ENCODE measurements around the gene MAP6. TPM values are rescaled to one million over a fixed set of nuclear protein-coding genes. Genes with fewer than 3 reads are reported as not detected.

The MAP6 gene
- total RNA-seq, 1 experiment from 2014 or later = 0.79 TPM

GRCh38 chr11:75582895-75583717 is 85.7 kb downstream of the MAP6 start:
- H3K27me3 ChIP-seq = no peaks in the 10 kb centered on the region

GRCh38 chr11:75582506-75582894 is 86.3 kb downstream of the MAP6 start:
- Histone ChIP-seq H3K9me3 (replicated peaks) (no peaks in the 10 kb centered on the region), H3K36me3 (no peaks in the 10 kb centered on the region), H3K4me3 (peak overlapping the region; percentile 66), H3K4me1 (no peaks in the 10 kb centered on the region), H3K27ac (no peak overlapping the region), H3K27me3 (no peaks in the 10 kb centered on the region)
- DNase-seq = no peak

More at GRCh38 chr11:75582895-75583717, 85.7 kb downstream of the MAP6 start:
- peak; percentile 56 to 62 for DNase-seq
- Histone ChIP-seq H3K9me3 (replicated peaks) (no peaks in the 10 kb centered on the region), H3K36me3 (no peaks in the 10 kb centered on the region), H3K4me1 (no peaks in the 10 kb centered on the region), H3K4me3 (peak overlapping the region; percentile 66), H3K27ac (peak overlapping the region; percentile 72)

DNA sequence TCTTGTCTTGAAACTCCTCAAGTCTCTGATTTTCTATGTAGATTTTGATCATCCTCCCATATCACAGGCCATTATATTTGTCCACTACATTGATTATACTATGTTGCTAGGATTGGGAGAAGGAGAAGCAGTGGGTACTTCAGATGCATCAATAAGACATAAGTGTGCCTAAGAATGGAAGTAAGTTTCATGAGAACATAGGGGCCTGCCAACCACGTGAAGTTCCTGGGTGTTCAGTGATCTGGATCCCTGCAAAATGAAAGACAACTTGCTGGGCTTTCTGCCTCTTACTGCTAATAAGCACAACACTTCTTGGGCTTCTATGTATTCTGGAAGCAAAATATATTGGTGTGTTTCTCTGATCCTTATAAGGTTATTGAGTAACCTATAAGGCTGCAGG is 89.0 kb downstream of the MAP6 start:
- H3K27me3 ChIP-seq = no peaks in the 10 kb centered on the region
- H3K9me3 ChIP-seq (replicated peaks) = no peaks in the 10 kb centered on the region
- no peaks in the 10 kb centered on the region for H3K4me1 ChIP-seq
- no peak overlapping the region for H3K4me3 ChIP-seq
- no peak overlapping the region for H3K27ac ChIP-seq
- DNase-seq = no peak
- no peaks in the 10 kb centered on the region for H3K36me3 ChIP-seq

DNA sequence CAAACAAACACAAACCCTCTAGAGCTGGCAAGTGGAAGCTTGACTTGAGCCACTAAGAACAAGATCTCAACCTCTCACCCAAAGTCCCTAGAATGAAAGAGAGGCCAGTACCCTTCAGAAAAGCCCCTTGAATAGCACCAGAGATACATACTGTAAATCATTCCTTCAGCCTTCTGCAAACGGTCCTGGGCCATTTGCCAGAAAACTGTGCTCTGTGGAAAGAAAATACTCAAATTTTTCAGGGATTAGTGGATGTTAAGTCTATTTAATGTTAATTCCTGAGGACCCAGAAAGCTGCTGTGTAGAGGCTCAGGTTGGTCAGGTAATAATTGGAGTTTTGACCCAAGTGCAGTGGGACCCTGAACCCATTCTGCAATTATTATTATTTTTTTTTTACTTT is 89.9 kb downstream of the MAP6 start:
- no peak overlapping the region for H3K4me3 ChIP-seq
- H3K4me1 ChIP-seq = no peaks in the 10 kb centered on the region
- DNase-seq = no peak

GRCh38 chr11:75577207-75577606 is 91.6 kb downstream of the MAP6 start:
- peaks cover 8% of the 10 kb centered on the region; the same call in 1 of the 2 replicates for H3K36me3 ChIP-seq
- no peaks in the 10 kb centered on the region for H3K27me3 ChIP-seq
- peak in 1 of 2 experiments; percentile 27 for DNase-seq
- no peak overlapping the region for H3K4me3 ChIP-seq
- H3K4me1 ChIP-seq = no peaks in the 10 kb centered on the region
- H3K9me3 ChIP-seq (replicated peaks) = no peaks in the 10 kb centered on the region
- no peak overlapping the region for H3K27ac ChIP-seq

More for the DNA sequence above, 89.9 kb downstream of the MAP6 start:
- Histone ChIP-seq H3K27me3 (no peaks in the 10 kb centered on the region), H3K36me3 (no peaks in the 10 kb centered on the region), H3K9me3 (replicated peaks) (no peaks in the 10 kb centered on the region), H3K27ac (no peak overlapping the region)

DNA sequence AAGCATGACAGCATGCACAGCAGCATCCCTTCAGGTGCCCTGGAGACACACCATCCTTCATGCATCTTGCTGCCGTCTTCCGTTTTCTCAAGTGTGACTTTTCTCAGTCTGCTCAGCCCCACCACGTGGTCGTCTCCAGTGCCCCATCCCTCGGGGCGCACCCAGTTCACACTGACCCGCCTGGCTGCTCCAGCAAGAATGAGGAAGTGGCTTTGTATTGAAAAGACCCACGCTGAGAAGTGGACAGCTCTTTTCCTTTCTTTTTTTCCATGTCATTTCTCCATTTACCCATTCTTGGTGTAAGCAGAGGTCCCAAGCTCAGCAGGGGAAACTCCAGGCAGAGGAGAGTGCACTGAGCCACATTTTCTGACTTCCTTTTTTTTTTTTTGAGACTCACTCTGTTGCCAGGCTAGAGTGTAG is 92.3 kb downstream of the MAP6 start:
- H3K36me3 ChIP-seq = peaks cover 10% of the 10 kb centered on the region
- no peak overlapping the region for H3K27ac ChIP-seq
- H3K4me3 ChIP-seq = no peak overlapping the region
- H3K9me3 ChIP-seq (replicated peaks) = no peaks in the 10 kb centered on the region
- H3K4me1 ChIP-seq = no peaks in the 10 kb centered on the region
- H3K27me3 ChIP-seq = no peaks in the 10 kb centered on the region
- DNase-seq = no peak

GRCh38 chr11:75576017-75576416 is 92.8 kb downstream of the MAP6 start:
- peaks cover 15% of the 10 kb centered on the region for H3K36me3 ChIP-seq
- no peak for DNase-seq
- no peaks in the 10 kb centered on the region for H3K4me1 ChIP-seq
- no peaks in the 10 kb centered on the region for H3K9me3 ChIP-seq (replicated peaks)
- no peak overlapping the region for H3K4me3 ChIP-seq
- H3K27ac ChIP-seq = no peak overlapping the region
- no peaks in the 10 kb centered on the region for H3K27me3 ChIP-seq

DNA sequence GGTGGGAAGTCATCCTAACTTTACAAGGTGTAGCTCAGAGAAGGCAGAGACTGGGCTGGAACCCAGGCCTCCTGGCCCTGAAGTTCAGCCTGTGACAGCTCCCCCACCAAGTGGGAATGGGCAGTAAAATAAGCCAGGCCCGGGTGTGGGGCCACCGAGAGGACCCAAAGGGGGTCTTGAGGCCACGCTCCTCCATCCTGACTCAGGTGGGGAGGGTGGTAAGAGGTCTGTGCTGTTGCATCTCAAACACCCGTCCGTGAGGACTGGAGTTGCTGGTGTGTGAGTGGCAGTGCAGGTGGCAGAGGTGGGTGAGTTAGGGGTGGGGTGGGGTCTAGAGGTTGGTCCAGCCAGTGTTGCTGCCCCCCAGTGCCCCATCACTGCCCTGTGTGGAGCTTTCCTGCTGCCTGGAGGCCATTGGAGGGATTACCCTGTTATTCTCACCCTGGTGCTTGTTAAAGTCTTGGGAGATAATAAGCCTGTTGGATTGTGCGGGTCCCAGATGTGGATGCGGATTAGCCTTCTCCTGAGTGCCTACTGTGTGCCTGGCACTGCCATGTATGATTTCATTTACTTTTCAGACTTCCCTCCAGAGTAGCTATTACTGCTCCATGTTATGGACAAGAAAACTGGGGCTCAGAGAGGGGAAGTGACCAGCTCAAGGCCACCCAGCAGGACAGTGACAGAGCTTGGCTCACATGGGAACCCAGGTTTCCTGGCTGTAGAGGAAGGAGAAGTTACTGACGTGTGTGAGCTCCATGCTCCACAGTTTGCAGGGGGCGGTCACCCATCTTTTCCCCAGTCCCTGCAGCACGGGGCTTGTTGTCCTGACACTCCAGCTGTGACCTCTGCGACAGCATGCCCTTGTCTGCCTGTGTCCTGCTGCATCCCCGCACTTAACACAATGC is 93.9 kb downstream of the MAP6 start:
- Histone ChIP-seq H3K27me3 (no peaks in the 10 kb centered on the region), H3K36me3 (peaks cover 24% of the 10 kb centered on the region), H3K4me1 (no peaks in the 10 kb centered on the region), H3K4me3 (no peak overlapping the region), H3K27ac (no peak overlapping the region), H3K9me3 (replicated peaks) (no peaks in the 10 kb centered on the region)
- DNase-seq = no peak

DNA sequence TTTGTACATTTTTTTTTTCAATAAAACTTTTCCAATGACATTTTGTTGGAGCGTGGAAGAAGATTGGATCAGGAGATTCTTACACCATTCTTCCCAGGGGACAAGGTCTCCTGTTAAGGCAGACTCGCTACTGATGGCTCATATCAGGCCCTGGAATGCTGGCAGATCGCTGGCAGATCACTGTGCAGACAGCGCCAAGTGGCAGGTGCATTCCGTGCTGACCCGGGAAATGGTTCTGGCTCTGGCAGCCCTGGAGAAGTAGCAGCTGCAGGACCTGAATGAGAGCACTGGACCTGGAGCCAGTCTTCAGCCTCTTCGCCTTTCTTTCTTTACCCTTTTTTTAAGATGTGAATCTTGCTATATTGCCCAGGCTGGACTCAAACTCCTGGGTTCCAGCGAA is 96.1 kb downstream of the MAP6 start:
- no peak for DNase-seq
- Histone ChIP-seq H3K4me1 (no peaks in the 10 kb centered on the region), H3K27ac (no peak overlapping the region), H3K27me3 (no peaks in the 10 kb centered on the region), H3K9me3 (replicated peaks) (no peaks in the 10 kb centered on the region), H3K4me3 (no peak overlapping the region), H3K36me3 (peaks cover 43% of the 10 kb centered on the region)

DNA sequence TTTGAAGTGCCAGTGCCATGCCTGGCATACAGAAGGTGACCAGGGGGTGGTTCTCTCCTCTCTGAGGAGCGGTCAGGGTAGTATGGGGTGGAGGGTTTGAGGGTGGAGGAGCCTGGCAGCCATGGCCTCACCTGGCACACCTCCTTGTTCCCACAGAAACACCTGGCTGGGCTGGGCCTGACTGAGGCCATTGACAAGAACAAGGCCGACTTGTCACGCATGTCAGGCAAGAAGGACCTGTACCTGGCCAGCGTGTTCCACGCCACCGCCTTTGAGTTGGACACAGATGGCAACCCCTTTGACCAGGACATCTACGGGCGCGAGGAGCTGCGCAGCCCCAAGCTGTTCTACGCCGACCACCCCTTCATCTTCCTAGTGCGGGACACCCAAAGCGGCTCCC is 97.2 kb downstream of the MAP6 start:
- H3K4me3 ChIP-seq = no peak overlapping the region
- H3K9me3 ChIP-seq (replicated peaks) = no peaks in the 10 kb centered on the region
- H3K4me1 ChIP-seq = no peaks in the 10 kb centered on the region
- H3K27me3 ChIP-seq = no peaks in the 10 kb centered on the region
- H3K36me3 ChIP-seq = peaks cover 53% of the 10 kb centered on the region
- DNase-seq = no peak
- no peak overlapping the region for H3K27ac ChIP-seq

- Histone ChIP-seq H3K9me3 (replicated peaks) (no peaks in the 10 kb centered on the region), H3K27ac (no peak overlapping the region), H3K27me3 (no peaks in the 10 kb centered on the region), H3K4me3 (no peak overlapping the region), H3K4me1 (no peaks in the 10 kb centered on the region), H3K36me3 (peaks cover 53% of the 10 kb centered on the region)
- no peak for DNase-seq
Observed at GRCh38 chr11:75570559-75571139, 98.2 kb downstream of the MAP6 start.

DNA sequence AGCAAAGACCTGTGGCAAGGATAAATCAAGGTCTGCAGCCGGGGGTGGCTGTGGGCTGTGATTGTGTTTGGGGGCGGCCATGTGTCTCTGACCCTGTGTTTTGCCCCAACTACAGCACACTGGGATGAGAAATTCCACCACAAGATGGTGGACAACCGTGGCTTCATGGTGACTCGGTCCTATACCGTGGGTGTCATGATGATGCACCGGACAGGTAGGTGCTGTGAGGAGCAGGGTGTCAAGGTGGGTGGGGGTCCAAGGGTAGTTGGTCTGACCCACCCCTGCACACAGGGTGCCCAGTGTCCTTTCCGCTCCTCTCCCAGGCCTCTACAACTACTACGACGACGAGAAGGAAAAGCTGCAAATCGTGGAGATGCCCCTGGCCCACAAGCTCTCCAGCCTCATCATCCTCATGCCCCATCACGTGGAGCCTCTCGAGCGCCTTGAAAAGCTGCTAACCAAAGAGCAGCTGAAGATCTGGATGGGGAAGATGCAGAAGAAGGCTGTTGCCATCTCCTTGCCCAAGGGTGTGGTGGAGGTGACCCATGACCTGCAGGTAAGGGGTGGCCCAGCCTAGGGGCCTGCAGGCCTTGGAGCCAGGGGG is 100.1 kb downstream of the MAP6 start:
- Histone ChIP-seq H3K36me3 (peaks cover 53% of the 10 kb centered on the region), H3K4me3 (no peak overlapping the region), H3K4me1 (no peaks in the 10 kb centered on the region), H3K27me3 (no peaks in the 10 kb centered on the region), H3K9me3 (replicated peaks) (no peaks in the 10 kb centered on the region), H3K27ac (no peak overlapping the region)
- DNase-seq = no peak

GRCh38 chr11:75567971-75568370 is 100.9 kb downstream of the MAP6 start:
- Histone ChIP-seq H3K27me3 (no peaks in the 10 kb centered on the region), H3K9me3 (replicated peaks) (no peaks in the 10 kb centered on the region), H3K4me3 (no peak overlapping the region), H3K36me3 (peaks cover 51% of the 10 kb centered on the region), H3K4me1 (no peaks in the 10 kb centered on the region), H3K27ac (no peak overlapping the region)
- DNase-seq = no peak

DNA sequence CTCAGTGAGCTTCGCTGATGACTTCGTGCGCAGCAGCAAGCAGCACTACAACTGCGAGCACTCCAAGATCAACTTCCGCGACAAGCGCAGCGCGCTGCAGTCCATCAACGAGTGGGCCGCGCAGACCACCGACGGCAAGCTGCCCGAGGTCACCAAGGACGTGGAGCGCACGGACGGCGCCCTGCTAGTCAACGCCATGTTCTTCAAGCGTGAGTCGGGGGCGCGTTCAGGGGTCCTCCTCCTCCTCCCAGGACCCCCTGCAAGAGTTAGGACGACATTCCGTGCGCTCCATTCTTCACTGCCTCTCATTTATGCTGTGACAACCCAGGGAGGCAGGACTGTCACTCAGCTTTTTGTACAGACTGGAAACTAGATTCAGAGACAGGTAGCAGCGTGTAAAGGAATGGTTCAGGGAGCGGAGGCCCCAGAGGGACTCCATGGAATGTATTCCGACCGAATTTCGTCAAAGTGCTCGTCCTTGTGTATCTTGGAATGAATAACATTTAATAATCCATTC is 102.0 kb downstream of the MAP6 start:
- Histone ChIP-seq H3K27me3 (no peaks in the 10 kb centered on the region), H3K9me3 (replicated peaks) (no peaks in the 10 kb centered on the region), H3K27ac (no peak overlapping the region), H3K36me3 (peaks cover 44% of the 10 kb centered on the region), H3K4me3 (no peak overlapping the region), H3K4me1 (no peaks in the 10 kb centered on the region)
- no peak for DNase-seq

All from SJCRH30 (cell line).